ENCODE results near the gene SLC16A4. TPM values are rescaled to one million over a fixed set of nuclear protein-coding genes. Genes with fewer than 3 reads are reported as not detected.

The SLC16A4 gene
- total RNA-seq, 1 donor: 76.0 TPM

DNA sequence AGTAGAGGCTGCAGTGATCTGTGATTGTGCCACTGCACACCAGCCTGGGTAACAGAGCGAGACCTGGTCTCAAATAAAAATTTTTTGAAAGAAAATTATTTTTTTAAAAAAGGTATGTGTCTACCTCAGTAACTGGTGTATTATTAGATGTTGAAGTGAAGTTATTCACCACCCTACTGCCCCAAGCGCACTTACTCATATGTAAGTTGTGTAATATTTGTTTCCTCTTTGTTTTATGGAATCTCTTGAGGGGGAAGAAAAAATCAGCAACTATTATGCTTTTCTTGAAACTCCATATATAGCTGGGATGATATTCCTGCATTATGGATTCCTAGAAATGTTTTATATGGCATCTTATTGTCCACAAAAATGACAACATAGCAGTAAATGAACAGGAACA is 30.4 kb downstream of the SLC16A4 start:
- TF ChIP-seq, protein P1, sequence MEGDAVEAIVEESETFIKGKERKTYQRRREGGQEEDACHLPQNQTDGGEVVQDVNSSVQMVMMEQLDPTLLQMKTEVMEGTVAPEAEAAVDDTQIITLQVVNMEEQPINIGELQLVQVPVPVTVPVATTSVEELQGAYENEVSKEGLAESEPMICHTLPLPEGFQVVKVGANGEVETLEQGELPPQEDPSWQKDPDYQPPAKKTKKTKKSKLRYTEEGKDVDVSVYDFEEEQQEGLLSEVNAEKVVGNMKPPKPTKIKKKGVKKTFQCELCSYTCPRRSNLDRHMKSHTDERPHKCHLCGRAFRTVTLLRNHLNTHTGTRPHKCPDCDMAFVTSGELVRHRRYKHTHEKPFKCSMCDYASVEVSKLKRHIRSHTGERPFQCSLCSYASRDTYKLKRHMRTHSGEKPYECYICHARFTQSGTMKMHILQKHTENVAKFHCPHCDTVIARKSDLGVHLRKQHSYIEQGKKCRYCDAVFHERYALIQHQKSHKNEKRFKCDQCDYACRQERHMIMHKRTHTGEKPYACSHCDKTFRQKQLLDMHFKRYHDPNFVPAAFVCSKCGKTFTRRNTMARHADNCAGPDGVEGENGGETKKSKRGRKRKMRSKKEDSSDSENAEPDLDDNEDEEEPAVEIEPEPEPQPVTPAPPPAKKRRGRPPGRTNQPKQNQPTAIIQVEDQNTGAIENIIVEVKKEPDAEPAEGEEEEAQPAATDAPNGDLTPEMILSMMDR (IDR thresholded peaks at IDR 0.05; ENCODE audit: extremely low read depth, low read depth, low read length): no peak
- Histone ChIP-seq H3K27ac (ENCODE audit: low read depth, low read length) (no peak overlapping the region), H4K20me1 (ENCODE audit: insufficient read depth, low read length) (no peaks in the 10 kb centered on the region), H3K27me3 (ENCODE audit: insufficient read depth, low read length) (no peaks in the 10 kb centered on the region), H3K4me3 (ENCODE audit: insufficient read depth, low read length) (no peak overlapping the region), H3K79me2 (ENCODE audit: insufficient read depth, low read length) (peaks cover 44% of the 10 kb centered on the region), H2AFZ (ENCODE audit: low read length) (no peak overlapping the region), H3K9me3 (ENCODE audit: low read depth, low read length) (no peaks in the 10 kb centered on the region), H3K36me3 (ENCODE audit: insufficient read depth, low read length) (peaks cover 14% of the 10 kb centered on the region), H3K4me1 (ENCODE audit: insufficient read depth, low read length) (no peaks in the 10 kb centered on the region), H3K4me2 (ENCODE audit: insufficient read depth, low read length) (no peak overlapping the region)
- DNase-seq (ENCODE audit: insufficient read length, low spot score, missing footprints): no peak

DNA sequence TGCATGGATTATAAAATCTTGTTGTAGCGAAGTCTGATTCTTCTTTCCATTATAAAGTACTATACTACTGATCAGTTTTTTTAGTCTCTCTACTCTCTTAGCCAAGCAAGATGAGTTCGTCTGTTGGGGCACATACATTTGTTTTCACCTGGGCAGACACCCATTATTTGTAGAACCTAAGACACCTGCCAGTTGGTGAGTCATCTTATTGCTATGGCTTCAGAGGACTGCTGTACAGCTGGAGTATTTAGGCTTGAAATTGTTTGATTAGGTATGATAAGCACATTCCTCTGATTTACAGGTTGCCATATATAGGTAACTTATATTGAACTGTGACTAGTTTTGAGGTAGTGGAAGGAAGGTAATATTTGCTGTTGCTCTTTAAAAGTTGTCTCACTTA is 34.4 kb downstream of the SLC16A4 start:
- Histone ChIP-seq H3K4me3 (ENCODE audit: insufficient read depth, low read length) (no peak overlapping the region), H3K27me3 (ENCODE audit: insufficient read depth, low read length) (no peaks in the 10 kb centered on the region), H3K27ac (ENCODE audit: low read depth, low read length) (peak overlapping the region; percentile 2), H3K36me3 (ENCODE audit: insufficient read depth, low read length) (peaks cover 10% of the 10 kb centered on the region), H3K4me1 (ENCODE audit: insufficient read depth, low read length) (no peaks in the 10 kb centered on the region), H3K9me3 (ENCODE audit: low read depth, low read length) (no peaks in the 10 kb centered on the region), H3K79me2 (ENCODE audit: insufficient read depth, low read length) (peaks cover 60% of the 10 kb centered on the region), H4K20me1 (ENCODE audit: insufficient read depth, low read length) (no peaks in the 10 kb centered on the region), H2AFZ (ENCODE audit: low read length) (no peak overlapping the region), H3K4me2 (ENCODE audit: insufficient read depth, low read length) (no peak overlapping the region)
- no peak for DNase-seq (ENCODE audit: insufficient read length, low spot score, missing footprints)
- TF ChIP-seq, protein P1 (IDR thresholded peaks at IDR 0.05; ENCODE audit: extremely low read depth, low read depth, low read length): no peak

DNA sequence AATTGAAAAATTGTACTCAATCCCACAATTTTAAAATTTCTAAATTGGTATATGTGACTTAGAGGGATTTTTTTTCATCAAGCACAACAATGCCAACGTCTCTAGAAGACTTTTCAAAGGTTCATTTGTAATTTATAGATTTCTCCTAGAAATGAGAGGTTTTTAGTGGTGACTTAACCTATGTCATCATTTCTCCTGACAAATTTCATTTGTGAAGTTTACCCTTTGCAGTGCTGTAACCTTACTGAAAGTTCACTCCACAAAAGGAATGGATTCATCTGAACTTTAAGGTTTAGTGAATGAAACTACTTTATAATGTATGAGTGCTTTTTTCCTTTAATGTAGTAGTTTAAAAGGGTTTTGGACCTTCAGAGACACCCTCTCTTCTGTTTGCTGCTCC is 35.5 kb downstream of the SLC16A4 start:
- TF ChIP-seq, protein P1 (IDR thresholded peaks at IDR 0.05; ENCODE audit: extremely low read depth, low read depth, low read length): no peak
- peaks cover 64% of the 10 kb centered on the region for H3K79me2 ChIP-seq (ENCODE audit: insufficient read depth, low read length)
- peaks cover 9% of the 10 kb centered on the region for H3K36me3 ChIP-seq (ENCODE audit: insufficient read depth, low read length)
- no peaks in the 10 kb centered on the region for H3K9me3 ChIP-seq (ENCODE audit: low read depth, low read length)
- no peak overlapping the region for H3K27ac ChIP-seq (ENCODE audit: low read depth, low read length)
- H3K27me3 ChIP-seq (ENCODE audit: insufficient read depth, low read length): no peaks in the 10 kb centered on the region
- H3K4me1 ChIP-seq (ENCODE audit: insufficient read depth, low read length): no peaks in the 10 kb centered on the region
- DNase-seq (ENCODE audit: insufficient read length, low spot score, missing footprints): no peak
- H4K20me1 ChIP-seq (ENCODE audit: insufficient read depth, low read length): no peaks in the 10 kb centered on the region
- H3K4me3 ChIP-seq (ENCODE audit: insufficient read depth, low read length): no peak overlapping the region
- H3K4me2 ChIP-seq (ENCODE audit: insufficient read depth, low read length): no peak overlapping the region
- no peak overlapping the region for H2AFZ ChIP-seq (ENCODE audit: low read length)

DNA sequence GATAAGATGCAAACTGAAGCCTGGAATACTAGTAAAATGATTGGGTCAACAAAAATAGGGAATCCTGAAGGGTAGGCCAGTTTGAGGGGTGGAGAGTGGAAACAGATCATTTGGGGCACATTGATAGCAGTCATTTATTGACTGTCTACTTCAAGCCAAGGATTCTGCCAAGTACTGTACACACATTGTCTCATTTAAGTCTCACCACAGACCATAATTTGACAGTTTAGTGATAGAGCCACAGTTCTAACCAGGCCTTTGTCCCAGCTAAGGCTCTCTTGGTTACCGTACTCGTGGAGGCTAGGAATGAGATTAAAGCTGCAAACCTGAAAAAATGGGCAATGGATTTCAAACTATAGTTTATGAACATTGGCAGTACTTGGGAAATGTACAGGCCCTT is 40.5 kb downstream of the SLC16A4 start:
- no peak overlapping the region for H3K27ac ChIP-seq (ENCODE audit: low read depth, low read length)
- peaks cover 20% of the 10 kb centered on the region for H3K36me3 ChIP-seq (ENCODE audit: insufficient read depth, low read length)
- no peak overlapping the region for H3K4me3 ChIP-seq (ENCODE audit: insufficient read depth, low read length)
- no peak for DNase-seq (ENCODE audit: insufficient read length, low spot score, missing footprints)
- peaks cover 12% of the 10 kb centered on the region for H3K4me1 ChIP-seq (ENCODE audit: insufficient read depth, low read length)
- TF ChIP-seq, protein P1 (IDR thresholded peaks at IDR 0.05; ENCODE audit: extremely low read depth, low read depth, low read length): no peak
- H3K4me2 ChIP-seq (ENCODE audit: insufficient read depth, low read length): no peak overlapping the region
- no peaks in the 10 kb centered on the region for H3K27me3 ChIP-seq (ENCODE audit: insufficient read depth, low read length)
- H2AFZ ChIP-seq (ENCODE audit: low read length): no peak overlapping the region
- H4K20me1 ChIP-seq (ENCODE audit: insufficient read depth, low read length): no peaks in the 10 kb centered on the region
- H3K79me2 ChIP-seq (ENCODE audit: insufficient read depth, low read length): peaks cover 88% of the 10 kb centered on the region
- no peaks in the 10 kb centered on the region for H3K9me3 ChIP-seq (ENCODE audit: low read depth, low read length)
